Astrocyte of the cerebellum (primary cell): ENCODE data around the gene NFATC3.

Experiments
- DNase-seq: peaks from one replicate; pipeline ENCODE4 v3.0.0-alpha.2; 2011; ENCODE audit warnings: low read depth
- H3K4me3 ChIP-seq: 2 replicates; pipeline ENCODE4 v1.5.1; 2011; ENCODE audit warnings: mild to moderate bottlenecking, low read depth, low read length, moderate library complexity
- in situ Hi-C: cut with HindIII; loops from 2 replicates; pipeline ENCODE4 v1.10.0; 2017; ENCODE audit warnings: low sequenced_read_pairs
- TF ChIP-seq, protein P1 (sequence below): IDR thresholded peaks from 2 replicates; pipeline ENCODE4 v1.5.1; 2012; ENCODE audit warnings: low read length, low read depth, moderate library complexity, mild to moderate bottlenecking; ENCODE audit errors: missing control alignments

Gene NFATC3

DNA sequence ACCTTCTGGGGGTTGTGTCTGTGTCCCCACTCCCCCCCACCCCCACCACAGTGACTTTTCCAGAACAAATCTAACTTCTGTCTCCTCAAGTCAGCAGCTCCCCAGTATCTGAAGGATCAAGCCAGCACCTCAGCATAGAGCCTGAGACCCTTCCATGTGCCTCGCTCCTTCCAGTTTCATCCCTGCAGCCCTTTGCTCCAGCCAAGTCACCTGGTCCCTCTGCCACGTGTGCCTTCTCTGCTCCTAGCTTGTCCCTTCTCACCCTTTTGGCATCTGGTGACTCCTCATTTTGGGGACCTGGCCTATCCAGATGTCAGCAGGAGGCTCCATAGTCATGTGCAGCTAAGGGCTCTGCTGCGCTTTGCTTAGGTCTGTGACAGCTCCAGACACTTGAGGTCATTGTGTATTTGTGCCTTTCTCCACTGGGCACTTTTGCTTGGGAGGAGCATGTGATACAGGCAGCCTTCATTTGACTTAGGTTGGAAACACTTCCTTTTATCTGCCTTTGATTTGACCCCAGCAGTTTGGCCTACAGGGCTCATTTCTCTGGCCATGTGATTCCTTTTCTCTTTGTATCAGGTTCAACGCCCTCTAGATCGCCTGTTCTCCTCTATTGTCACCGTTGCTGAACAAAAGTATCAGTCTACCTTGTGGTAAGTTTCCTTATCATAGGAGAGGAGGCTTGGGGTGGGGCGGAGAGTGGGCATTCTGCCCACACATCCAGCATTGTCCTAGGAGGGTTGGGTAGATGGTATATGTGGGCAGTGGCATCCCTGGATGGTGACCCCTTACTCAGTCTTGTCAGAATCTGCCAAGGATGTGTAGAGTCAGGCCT lies 7.1 kb upstream of the NFATC3 start:
- in situ Hi-C loops: no loop called here
- no peak for DNase-seq

DNA sequence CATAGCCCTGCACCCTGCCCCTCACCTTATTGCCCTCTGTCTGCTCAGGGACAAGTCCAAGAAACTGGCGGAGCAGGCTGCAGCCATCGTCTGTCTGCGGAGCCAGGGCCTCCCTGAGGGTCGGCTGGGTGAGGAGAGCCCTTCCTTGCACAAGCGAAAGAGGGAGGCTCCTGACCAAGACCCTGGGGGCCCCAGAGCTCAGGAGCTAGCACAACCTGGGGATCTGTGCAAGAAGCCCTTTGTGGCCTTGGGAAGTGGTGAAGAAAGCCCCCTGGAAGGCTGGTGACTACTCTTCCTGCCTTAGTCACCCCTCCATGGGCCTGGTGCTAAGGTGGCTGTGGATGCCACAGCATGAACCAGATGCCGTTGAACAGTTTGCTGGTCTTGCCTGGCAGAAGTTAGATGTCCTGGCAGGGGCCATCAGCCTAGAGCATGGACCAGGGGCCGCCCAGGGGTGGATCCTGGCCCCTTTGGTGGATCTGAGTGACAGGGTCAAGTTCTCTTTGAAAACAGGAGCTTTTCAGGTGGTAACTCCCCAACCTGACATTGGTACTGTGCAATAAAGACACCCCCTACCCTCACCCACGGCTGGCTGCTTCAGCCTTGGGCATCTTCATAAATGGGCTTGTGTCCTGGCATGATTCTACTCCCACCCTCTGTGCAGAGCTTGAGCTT lies 6.3 kb upstream of the NFATC3 start:
- in situ Hi-C loops: no loop called here
- no peak overlapping the region for H3K4me3 ChIP-seq
- TF ChIP-seq, protein P1, sequence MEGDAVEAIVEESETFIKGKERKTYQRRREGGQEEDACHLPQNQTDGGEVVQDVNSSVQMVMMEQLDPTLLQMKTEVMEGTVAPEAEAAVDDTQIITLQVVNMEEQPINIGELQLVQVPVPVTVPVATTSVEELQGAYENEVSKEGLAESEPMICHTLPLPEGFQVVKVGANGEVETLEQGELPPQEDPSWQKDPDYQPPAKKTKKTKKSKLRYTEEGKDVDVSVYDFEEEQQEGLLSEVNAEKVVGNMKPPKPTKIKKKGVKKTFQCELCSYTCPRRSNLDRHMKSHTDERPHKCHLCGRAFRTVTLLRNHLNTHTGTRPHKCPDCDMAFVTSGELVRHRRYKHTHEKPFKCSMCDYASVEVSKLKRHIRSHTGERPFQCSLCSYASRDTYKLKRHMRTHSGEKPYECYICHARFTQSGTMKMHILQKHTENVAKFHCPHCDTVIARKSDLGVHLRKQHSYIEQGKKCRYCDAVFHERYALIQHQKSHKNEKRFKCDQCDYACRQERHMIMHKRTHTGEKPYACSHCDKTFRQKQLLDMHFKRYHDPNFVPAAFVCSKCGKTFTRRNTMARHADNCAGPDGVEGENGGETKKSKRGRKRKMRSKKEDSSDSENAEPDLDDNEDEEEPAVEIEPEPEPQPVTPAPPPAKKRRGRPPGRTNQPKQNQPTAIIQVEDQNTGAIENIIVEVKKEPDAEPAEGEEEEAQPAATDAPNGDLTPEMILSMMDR: no peak
- no peak for DNase-seq

More for the DNA sequence above, 7.1 kb upstream of the NFATC3 start:
- TF ChIP-seq, protein P1: no peak
- H3K4me3 ChIP-seq: no peak overlapping the region

DNA sequence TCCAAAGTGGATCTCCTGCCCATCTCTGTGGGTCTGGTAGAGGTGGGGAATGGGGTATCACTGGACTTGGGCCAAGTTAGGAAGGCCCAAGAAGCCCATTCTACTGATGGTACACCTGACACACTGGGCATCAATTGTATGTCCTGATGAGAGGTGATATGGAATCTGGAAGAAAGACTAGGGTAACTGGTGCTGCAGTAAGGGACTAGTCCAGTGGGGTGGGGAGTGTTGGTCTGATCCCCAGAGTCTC lies 5.9 kb upstream of the NFATC3 start:
- in situ Hi-C loops: no loop called here
- TF ChIP-seq, protein P1: no peak
- no peak for DNase-seq
- no peak overlapping the region for H3K4me3 ChIP-seq

DNA sequence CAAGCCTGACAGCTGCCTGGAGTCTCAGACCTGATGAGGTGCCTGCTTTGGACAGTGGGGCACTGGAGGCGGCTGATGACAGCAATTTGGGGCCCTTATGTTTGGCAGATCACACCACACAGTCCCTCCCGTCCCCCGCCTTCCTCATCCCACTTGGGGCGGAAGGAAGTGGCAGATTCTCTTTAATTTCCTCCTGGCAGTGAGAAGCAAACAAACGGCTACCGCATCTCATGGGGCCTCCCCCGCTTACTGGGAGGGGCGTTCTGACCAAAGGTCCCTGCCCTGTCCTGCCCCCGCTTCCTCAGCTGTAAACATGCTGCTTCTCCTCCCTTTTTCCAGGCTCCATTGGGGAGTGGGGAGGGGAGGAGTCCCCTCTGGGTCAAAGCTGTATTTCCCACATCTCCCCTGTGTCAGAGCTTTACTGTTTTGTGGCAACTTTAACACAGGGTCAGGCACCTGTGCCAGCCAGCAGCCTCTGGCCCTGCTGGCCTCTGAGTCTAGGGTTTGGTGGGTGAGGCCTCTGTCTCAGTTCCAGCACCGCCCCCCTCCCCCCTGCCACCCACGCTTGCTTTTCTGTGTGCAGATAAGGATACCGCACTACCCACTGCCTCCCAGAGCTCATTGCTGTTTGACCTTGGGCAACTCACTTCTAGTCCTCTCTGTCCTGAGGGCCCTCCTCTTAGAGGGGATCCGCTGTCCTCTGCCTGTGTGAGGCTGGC lies 5.4 kb upstream of the NFATC3 start:
- in situ Hi-C loops: no loop called here
- TF ChIP-seq, protein P1: no peak
- no peak for DNase-seq
- H3K4me3 ChIP-seq: no peak overlapping the region

DNA sequence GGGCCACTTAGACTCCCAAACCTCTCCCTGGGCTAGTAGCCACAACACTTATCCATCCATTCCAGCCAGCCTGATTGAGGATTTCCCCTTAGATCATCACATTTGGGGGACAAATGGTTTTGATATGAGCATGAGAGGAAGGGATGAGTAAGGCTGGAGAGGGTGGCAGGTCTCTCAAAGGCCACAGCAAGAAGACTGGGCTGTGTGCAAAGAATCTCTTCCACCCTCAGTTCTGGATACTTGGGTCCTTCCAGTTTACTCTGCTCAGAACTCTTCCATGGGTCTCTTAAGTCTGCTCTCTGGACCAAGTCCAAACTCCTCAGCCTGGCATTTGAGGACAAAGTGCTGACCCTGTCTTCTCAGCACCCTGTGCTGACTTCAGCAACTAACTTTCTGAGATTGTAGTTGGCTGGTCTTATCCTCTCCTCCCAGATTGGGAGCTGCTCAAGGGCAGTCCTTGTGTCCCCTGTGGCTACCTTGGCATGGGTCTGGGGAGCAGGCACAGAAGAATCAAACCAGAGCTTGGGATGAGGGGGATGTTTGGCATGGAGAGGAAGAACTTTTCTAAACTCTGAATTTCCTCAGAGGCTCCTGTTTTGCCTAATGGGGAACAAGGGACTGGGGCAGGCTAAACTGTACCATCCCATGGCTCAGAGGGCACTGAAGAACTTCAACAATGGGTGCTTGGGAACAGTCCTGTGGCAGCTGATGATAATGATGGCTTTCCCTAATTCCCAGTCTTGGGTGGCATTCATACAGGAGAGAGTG lies 3.1 kb upstream of the NFATC3 start:
- in situ Hi-C loops: no loop called here
- no peak overlapping the region for H3K4me3 ChIP-seq
- no peak for DNase-seq
- TF ChIP-seq, protein P1: no peak

DNA sequence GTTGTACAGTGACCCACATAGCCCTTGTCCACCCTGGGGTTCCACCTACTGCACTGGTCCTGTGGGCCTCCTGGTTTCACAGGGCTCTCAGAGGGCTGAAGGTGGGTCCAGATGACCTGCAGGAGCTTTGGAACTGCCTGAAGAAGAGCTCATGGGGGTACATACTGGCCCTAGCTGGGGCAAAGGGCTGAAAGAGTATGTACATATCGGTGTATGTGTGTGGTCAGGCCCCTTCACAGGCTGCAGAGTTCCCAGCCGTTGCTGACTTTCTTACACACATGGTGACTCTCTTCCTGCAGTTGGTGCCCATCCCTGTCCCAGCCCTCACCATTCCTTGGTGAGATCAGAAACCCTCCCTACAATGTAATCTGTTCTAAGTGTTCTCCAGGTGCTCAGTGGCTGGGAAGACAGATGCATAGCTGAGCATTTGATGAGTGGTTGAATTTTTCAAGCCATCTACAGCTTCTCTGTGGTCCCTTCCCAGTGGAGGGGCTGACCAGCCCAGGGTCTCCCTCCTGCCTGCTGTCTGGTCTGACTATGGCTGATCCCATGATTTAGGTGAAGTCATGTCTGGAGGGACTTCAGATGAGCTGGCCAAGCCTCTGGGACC lies 2.4 kb upstream of the NFATC3 start:
- TF ChIP-seq, protein P1: no peak
- H3K4me3 ChIP-seq: no peak overlapping the region
- in situ Hi-C loops: no loop called here
- DNase-seq: no peak
